Measurements from ENCODE around the gene HSD17B7. TPM values are rescaled to one million over a fixed set of nuclear protein-coding genes. Genes with fewer than 3 reads are reported as not detected.

Gene HSD17B7
- total and polyA plus RNA-seq, 10 of the 15 experiments (the other 5 are each of a cell fraction or from before 2014, with no cell fraction given), result 32.9 to 88.1 (median 36.3) TPM

DNA sequence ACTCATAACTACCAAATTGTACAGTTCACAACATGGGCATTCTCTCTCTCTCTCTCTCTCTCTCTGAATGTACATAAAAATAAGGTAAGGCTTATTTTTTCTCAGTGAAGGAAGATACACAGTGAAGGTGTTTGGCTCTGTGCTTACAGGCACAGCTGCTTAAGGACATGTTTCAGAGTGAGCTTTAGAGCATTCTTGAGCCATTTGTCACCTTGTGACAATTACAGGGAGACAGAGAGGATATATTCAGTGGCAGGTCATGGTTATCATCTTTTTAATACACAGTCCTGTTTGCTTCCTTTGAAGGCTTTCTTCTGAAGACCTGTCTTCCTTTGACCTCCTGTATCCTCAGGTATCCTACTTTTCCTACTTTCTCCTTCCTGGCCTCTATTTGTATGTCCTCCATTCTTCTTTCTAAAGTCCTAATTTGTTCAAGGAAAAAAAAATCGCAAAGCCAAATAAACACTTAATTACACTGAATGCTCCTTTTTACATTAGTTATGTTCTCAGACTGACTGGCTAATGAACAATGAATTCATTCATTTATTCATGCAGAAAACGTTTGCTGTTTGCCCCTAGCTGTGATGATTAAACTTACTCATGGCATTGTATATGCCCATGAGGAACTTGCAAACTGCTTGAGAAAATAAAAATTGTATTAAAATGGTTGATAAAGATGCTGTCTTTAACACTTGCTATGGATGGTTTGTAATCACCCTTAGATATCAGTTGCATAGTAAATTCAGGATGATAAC is 33.4 kb downstream of the HSD17B7 start:
- Histone ChIP-seq H3K36me3 (ENCODE audit: control insufficient read depth in 2 of 2, insufficient read depth in 2 of 2, low read length in 1 of 2) (no peaks in the 10 kb centered on the region), H3K4me2 (ENCODE audit: control insufficient read depth, insufficient read depth) (no peak overlapping the region), H3K9ac (ENCODE audit: control insufficient read depth, insufficient read depth, low read length) (no peak overlapping the region), H3K27me3 (replicated peaks in 1 of 2; ENCODE audit: control insufficient read depth in 2 of 2, insufficient read depth in 2 of 2, low read length in 1 of 2) (peaks cover 3 to 10% of the 10 kb centered on the region in 2 experiments; a peak in 1 of 4 replicates), H3K27ac (ENCODE audit: control insufficient read depth, insufficient read depth) (no peak overlapping the region), H3K79me2 (ENCODE audit: control insufficient read depth, insufficient read depth, low read length) (no peaks in the 10 kb centered on the region), H2AFZ (ENCODE audit: control insufficient read depth, low read depth, low read length) (no peak overlapping the region), H3K9me3 (replicated peaks; ENCODE audit: control insufficient read depth, insufficient read depth, low read length) (no peaks in the 10 kb centered on the region), H3K4me1 (ENCODE audit: control insufficient read depth, insufficient read depth, low read length) (no peaks in the 10 kb centered on the region), H4K20me1 (ENCODE audit: control insufficient read depth, insufficient read depth) (no peaks in the 10 kb centered on the region), H3K4me3 (no peak overlapping the region)
- FAIRE-seq (no peak), ATAC-seq (no peak), DNase-seq (ENCODE audit: low read depth, low spot score) (no peak)
- in situ Hi-C loops (cut with MboI) (no loop called here), intact Hi-C loops (cut with micrococcal nuclease; ENCODE audit: unreplicated experiment) (no loop called here)
- no peak for TF ChIP-seq NFYB (IDR thresholded peaks at IDR 0.05; ENCODE audit: insufficient read depth, low read depth, low read length)
- no peak for TF ChIP-seq SMARCA5 (IDR thresholded peaks at IDR 0.05)
- TF ChIP-seq SMAD5 (IDR thresholded peaks at IDR 0.05; ENCODE audit: low read depth), result no peak
- TF ChIP-seq STAT1 (conservative IDR thresholded peaks at IDR 0.05), result no peak
- TF ChIP-seq RAD51 (IDR thresholded peaks at IDR 0.05), result no peak
- TF ChIP-seq BRCA1 (IDR thresholded peaks at IDR 0.05; ENCODE audit: low read depth, low read length), result no peak
- TF ChIP-seq TAF1 (IDR thresholded peaks at IDR 0.05; ENCODE audit: borderline replicate concordance, low read depth, low read length), result no peak
- TF ChIP-seq YY1 (IDR thresholded peaks at IDR 0.05; ENCODE audit: low read depth, low read length), result no peak
- TF ChIP-seq TCF3 (IDR thresholded peaks at IDR 0.05; ENCODE audit: borderline replicate concordance, insufficient read depth, low read depth, low read length), result no peak
- no peak for TF ChIP-seq RAD21 (IDR thresholded peaks at IDR 0.05; ENCODE audit: insufficient read depth, low read depth, low read length)
- TF ChIP-seq ESRRA (IDR thresholded peaks at IDR 0.05; ENCODE audit: low read length), result no peak
- no TSS peak for BruUV-seq (replicated peaks)
- ChIA-PET RAD21 (ENCODE audit: unreplicated experiment) (no interaction called here), POLR2A (no interaction called here), CTCF (no interaction called here), SMC1A (ENCODE audit: uncharacterized antibody, unreplicated experiment) (no interaction called here)
- WGBS (ENCODE audit: insufficient coverage, insufficient replicate concordance, low lambda C conversion rate, missing lambda C conversion rate), result 49% methylated on average over 2 of the region's 2 CpGs

Measured in GM12878 (cell line).